HFF-Myc (cell line): ENCODE results near the gene GPR62.

Experiments
- DNase-seq: peaks from one replicate; pipeline ENCODE4 v3.0.0-alpha.2; 2011; ENCODE audit warnings: low read depth; ENCODE audit errors: extremely low read depth
- H3K4me3 ChIP-seq: replicated peaks from 2 replicates; pipeline ENCODE4 v1.5.1; 2011; ENCODE audit warnings: low read depth, mild to moderate bottlenecking, control low read depth, low read length
- TF ChIP-seq, protein P1 (sequence below): IDR thresholded peaks from 2 replicates; pipeline ENCODE4 v1.5.1; 2012; ENCODE audit warnings: mild to moderate bottlenecking, low read depth, low read length, control low read depth; ENCODE audit errors: missing control alignments

Gene GPR62

DNA sequence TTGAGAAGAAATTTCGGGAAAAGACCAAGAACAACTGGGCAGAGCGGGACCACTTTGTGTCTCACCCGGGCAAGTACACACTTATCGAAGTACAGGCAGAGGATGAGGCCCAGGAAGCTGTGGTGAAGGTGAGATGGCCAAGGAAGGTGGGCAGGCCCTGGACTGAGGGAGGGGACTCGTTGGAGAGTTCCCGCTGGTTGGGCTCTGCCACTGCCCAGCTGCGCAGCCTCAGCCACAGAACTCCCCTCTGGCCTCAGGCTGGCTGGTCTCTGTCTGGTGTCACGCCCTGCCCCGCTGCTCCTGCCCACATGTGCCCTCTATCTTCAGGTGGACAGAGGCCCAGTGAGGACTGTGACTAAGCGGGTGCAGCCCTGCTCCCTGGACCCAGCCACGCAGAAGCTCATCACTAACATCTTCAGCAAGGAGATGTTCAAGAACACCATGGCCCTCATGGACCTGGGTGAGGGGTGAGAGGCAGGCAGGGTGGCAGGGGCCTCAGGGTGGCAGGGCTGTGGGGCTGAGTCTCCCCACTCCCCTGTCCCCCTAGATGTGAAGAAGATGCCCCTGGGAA is 10.6 kb upstream of the GPR62 start:
- no peak overlapping the region for H3K4me3 ChIP-seq
- no peak for DNase-seq
- TF ChIP-seq, protein P1, sequence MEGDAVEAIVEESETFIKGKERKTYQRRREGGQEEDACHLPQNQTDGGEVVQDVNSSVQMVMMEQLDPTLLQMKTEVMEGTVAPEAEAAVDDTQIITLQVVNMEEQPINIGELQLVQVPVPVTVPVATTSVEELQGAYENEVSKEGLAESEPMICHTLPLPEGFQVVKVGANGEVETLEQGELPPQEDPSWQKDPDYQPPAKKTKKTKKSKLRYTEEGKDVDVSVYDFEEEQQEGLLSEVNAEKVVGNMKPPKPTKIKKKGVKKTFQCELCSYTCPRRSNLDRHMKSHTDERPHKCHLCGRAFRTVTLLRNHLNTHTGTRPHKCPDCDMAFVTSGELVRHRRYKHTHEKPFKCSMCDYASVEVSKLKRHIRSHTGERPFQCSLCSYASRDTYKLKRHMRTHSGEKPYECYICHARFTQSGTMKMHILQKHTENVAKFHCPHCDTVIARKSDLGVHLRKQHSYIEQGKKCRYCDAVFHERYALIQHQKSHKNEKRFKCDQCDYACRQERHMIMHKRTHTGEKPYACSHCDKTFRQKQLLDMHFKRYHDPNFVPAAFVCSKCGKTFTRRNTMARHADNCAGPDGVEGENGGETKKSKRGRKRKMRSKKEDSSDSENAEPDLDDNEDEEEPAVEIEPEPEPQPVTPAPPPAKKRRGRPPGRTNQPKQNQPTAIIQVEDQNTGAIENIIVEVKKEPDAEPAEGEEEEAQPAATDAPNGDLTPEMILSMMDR: no peak

DNA sequence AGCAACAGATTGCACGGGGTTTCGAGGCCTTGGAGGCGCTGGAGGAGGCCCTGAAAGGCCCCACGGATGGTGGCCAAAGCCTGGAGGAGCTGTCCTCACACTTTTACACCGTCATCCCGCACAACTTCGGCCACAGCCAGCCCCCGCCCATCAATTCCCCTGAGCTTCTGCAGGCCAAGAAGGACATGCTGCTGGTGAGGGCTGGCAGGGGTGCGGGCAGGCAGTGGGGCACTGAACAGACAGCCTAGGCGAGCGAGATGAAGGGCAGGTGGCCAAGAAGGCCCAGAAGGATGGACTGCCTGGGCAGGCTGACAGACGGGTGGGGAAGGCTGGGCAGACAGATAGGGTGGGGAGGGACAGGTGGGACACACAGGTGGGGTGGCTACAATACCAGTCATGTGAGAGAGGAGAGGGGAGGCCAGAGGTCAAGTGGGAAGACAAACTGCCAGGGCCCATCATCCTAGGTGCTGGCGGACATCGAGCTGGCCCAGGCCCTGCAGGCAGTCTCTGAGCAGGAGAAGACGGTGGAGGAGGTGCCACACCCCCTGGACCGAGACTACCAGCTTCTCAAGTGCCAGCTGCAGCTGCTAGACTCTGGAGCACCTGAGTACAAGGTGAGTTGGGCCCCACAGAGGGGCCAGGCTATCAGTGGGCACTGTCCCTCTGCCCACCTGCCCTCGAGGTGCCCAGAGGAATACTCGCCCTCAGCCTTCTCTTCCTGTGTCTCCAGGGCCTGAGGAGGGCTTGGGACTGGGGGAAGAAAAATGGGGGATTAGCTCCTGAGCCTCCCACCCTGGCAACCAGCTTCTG is 9.9 kb upstream of the GPR62 start:
- H3K4me3 ChIP-seq: no peak overlapping the region
- TF ChIP-seq, protein P1: no peak
- no peak for DNase-seq

DNA sequence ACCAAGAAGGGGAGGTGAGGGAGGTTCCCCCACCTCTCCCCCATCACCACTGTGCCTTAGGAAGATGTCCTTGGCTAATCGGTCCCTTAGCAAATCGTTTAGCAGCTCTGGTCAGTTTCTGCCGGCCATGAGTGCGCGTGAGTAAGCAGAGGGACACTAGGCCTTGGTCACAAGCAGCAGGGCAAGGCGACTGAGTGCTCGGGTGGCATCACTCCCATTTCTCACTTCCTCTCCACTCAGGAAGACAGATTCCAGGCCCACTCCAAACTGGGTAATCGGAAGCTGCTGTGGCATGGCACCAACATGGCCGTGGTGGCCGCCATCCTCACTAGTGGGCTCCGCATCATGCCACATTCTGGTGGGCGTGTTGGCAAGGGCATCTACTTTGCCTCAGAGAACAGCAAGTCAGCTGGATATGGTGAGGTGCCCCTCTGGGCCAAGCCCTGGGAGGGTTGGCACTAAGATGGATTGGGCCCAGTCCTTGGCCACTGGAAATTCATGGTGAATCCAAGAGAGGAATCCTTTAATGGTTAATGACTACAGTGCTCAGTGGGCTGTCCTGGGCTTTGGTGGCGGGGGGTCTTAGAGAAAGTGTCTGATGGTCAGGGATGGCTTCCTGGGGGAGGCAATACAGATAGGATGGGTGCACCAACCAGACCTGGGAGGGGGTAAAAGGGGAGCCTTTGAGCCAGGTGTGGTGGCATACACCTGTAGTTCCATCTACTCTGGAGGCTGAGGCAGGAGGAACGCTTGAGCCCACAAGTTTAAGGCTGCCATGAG is 9.1 kb upstream of the GPR62 start:
- no peak overlapping the region for H3K4me3 ChIP-seq
- TF ChIP-seq, protein P1: no peak
- no peak for DNase-seq

DNA sequence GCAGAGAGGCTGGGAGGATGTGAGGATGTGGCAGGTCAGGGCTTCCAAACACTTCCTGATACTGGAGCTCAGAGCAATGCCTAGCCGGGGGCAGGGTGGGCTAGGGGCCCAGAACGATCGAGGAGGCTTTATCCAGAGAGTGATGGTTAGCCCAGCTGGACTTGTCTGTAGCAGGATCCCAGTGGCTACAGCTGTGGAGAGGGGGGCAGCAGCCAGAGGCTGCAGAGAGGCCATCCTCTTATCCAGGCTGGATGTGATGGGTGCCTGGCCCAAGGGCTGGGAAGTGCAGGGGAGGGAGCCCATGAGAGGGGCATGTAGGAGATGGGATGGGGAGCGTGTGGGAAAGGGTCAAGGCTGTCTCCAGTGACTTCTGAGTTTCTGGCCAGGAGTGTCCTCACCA is 8.4 kb upstream of the GPR62 start:
- H3K4me3 ChIP-seq: no peak overlapping the region
- TF ChIP-seq, protein P1: no peak
- no peak for DNase-seq

DNA sequence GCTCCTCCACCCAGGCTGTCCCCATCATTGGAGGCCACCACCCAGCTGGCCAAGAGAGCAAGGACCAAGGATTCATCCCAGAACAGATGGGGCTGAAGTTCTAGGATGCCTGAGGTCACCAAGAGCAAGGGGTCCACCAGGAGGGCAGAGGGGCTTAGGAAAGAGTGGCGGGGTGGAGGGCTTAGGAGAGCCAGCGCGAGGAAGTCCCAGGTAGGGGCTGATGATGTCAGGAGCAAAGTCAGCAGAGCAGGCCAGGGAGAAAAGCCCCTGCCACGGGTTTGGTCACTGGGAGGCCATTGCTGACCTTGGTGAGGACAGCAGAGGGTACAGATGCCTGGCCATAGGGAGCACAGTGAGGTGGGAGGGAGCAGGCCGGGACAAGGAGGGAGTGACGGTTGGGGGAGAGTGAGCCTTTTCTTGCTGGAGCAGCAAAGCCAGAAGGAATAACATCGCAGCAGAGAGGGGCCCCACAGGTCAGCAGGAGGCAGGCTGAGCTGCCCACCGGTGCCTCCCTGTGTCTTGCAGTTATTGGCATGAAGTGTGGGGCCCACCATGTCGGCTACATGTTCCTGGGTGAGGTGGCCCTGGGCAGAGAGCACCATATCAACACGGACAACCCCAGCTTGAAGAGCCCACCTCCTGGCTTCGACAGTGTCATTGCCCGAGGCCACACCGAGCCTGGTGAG is 7.8 kb upstream of the GPR62 start:
- no peak overlapping the region for H3K4me3 ChIP-seq
- no peak for DNase-seq
- TF ChIP-seq, protein P1: no peak

DNA sequence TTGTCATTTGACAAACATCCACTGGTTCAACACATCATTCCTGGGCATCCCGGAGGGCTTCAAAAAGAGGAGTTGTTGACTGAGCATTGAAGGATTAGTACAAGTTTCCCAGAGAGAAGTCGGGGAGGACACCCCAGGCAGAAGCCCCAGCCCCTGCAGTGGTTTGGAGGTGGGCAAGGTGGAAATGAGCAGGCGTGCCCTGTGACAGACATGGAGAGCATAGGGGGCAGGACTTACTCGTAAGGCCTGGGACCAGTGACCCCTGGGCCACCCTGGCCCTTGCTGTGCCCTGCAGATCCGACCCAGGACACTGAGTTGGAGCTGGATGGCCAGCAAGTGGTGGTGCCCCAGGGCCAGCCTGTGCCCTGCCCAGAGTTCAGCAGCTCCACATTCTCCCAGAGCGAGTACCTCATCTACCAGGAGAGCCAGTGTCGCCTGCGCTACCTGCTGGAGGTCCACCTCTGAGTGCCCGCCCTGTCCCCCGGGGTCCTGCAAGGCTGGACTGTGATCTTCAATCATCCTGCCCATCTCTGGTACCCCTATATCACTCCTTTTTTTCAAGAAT is 7.1 kb upstream of the GPR62 start:
- DNase-seq: no peak
- TF ChIP-seq, protein P1: no peak
- H3K4me3 ChIP-seq: no peak overlapping the region
